ENCODE measurements around the gene TXNRD1. TPM values are rescaled to one million over a fixed set of nuclear protein-coding genes. Genes with fewer than 3 reads are reported as not detected.
"Not testable (repeated sequence)": the region's sequence is repeated elsewhere in the genome, so short reads cannot be mapped to it uniquely, and the experiment has no call there.

Gene TXNRD1
- total RNA-seq, 1 donor from 2014 or later, result 45.5 TPM

GRCh38 chr12:104304261-104305009, 88.9 kb downstream of the TXNRD1 start:
- no peak for DNase-seq (ENCODE audit: low spot score)

DNA sequence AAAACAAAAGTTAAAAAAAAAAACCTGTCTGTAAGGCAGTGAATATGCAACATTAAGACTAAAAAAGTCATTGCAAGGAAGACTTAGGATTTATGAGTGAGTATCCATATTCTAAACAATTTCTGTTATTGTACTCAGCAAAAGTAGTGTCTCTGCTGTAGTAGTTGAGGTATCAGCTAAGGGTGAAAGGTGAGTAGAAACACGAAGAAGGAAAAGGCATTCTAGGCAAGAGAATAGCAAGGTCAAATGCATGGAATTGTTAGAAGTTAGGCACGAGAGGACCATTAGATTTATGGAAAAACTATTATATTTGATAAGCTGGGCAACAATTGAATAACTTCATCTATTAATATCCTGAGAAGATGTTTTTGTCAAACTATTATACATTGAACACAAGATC, 89.8 kb downstream of the TXNRD1 start:
- DNase-seq (ENCODE audit: low spot score), result no peak

- no peak for DNase-seq (ENCODE audit: low spot score)
These were observed 90.8 kb downstream of the TXNRD1 start for GRCh38 chr12:104306376-104306775.

DNA sequence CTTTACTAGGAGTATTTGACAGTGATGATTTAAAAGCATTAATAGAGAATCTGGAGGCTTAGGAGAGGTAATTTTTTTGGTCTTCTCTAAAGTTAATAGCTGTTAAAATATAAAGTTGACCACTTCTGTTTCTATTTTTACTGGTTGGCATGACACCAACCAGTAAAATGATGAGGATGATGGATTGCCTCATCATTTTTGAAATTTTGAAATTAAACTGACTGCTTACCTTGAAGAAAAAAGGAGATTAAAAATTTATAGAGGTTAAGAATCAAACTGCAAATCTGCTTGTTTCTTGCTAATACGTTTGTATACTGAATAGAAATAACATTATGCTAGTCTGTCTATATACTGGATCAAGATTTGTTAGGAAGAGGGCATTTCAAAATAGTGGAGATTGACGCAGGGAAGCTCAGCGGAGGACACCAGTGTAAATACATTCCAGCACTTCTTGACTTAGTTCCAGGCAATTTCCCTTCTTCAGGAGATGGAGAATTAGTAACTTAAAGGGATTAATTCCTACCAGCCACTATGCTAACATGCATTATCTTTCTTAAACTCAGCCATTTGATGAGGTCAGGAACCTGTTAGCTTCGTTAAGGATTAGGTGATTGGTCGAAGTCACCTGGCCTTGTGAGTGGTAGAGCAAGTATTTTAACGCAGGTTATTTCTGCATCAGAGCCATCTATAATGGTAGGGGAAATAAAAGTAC, 91.5 kb downstream of the TXNRD1 start:
- no peak for DNase-seq (ENCODE audit: low spot score)

- no peak for DNase-seq (ENCODE audit: low spot score)
These were observed 92.0 kb downstream of the TXNRD1 start for GRCh38 chr12:104307655-104308000.

- DNase-seq (ENCODE audit: low spot score), result no peak
These were observed 93.9 kb downstream of the TXNRD1 start for GRCh38 chr12:104309446-104309993.

DNA sequence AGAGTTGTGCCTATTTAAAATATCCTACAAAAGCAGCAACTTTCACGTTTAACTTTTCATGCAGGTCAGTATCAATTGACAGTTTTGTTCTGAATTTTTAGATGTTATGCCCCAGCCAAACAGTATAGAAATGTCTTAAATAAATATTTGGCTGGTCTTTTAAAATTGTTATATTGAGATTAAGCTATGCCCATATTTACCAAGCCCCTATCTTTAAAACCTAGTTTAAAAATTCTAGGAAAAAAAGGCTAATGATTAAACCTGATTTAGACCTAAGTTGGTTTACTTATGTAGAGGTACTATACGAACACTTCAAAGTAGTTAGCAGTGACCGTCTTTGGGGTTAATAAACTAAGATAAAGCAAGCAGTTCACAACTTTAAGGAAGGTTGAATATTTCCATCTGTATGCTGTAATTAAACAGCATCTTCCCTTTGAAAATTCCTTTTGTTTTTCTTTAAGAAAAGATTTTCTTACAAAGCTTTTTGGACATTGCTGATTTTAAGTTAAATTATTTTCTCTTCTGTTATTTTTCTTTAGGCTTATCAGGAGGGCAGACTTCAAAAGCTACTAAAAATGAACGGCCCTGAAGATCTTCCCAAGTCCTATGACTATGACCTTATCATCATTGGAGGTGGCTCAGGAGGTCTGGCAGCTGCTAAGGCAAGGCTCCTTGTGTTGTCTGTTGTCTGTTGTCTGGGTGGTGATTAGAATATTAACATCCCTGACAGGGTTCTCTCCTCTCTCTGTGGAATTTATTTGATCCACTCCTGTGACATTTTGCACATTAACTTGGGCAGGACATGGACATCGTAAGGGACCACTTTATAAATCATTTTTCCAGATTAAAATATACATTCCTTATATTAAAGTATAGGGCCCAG, 95.4 kb downstream of the TXNRD1 start:
- DNase-seq (ENCODE audit: low spot score), result no peak

DNA sequence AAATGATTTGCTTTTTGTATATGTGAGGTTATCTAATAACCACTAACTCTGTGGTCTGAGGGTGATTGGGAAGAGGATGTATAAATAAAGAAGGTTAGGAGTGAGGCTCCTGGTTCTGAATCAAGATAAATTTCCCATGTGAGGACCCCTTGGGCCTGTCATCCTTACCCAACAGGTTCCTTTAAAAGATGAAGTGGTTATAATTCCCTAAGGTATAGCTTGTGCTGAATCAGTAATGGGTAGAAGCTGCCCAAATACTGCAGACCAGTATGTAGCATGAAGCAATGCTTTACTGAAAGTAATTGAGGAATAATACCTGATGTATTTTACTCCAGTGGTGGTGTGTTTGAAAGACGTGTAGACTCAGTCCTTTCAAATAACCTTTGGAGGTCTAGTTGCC, 96.6 kb downstream of the TXNRD1 start:
- DNase-seq (ENCODE audit: low spot score), result no peak

GRCh38 chr12:104312654-104313053, 97.1 kb downstream of the TXNRD1 start:
- no peak for DNase-seq (ENCODE audit: low spot score)

- no peak for DNase-seq (ENCODE audit: low spot score)
These were observed 98.1 kb downstream of the TXNRD1 start for GRCh38 chr12:104313568-104314241.

GRCh38 chr12:104314242-104314614, 98.6 kb downstream of the TXNRD1 start:
- no peak for DNase-seq (ENCODE audit: low spot score)

DNA sequence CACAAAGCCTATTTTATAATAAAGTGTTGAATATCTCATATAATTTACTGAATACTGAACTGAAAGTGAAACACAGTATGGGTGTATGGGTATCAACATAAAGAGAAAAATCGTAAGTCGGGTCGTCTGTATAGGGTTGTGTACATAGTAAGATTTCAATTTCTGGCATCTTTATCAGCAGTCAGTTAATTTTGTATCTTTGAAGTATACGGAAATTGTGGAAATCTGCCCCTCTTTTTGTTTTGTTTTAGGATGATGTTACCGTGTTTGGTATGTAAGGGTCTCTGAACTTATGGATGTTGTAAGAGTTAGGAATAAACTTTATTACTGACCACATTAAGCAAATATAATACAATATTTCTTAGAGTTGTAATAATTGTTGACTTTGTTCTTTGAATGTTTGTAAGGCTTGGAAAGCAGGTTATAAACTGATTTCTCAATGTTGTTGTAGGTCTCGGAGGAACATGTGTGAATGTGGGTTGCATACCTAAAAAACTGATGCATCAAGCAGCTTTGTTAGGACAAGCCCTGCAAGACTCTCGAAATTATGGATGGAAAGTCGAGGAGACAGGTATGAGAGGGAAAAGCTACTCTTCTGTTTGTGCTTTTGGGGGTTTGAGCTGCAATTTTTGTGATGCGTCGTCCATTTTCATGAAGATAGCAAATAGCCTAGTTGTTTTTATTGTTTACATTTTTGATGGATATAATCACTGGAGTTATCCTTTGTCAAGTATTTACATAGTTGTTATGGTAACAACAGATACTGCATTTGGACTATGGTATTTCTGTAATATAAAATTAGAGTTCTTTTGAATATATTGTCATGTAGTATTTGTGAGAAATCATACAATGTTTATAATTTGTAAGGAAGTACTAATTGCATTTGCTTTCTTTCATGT, 100.0 kb downstream of the TXNRD1 start:
- DNase-seq (ENCODE audit: low spot score), result no peak

DNA sequence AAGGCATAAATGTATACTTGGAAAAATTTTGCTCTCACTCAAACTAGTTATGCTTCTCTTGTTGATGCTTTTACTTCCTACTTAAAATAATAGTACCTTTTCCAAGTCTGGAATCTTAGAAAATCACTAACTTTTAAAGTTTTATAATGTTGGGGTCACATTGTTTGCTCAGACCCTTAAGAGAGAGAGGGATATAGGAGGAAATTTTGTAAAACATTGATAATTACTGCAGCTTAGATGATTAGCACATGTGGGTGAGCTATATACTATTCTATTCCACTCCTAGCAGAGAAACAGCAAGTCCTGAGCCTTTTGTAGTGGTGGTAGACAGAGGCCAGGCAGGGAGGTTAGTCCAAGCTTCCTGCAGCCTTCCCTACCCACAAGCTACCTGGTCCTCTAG, 101.4 kb downstream of the TXNRD1 start:
- no peak for DNase-seq (ENCODE audit: low spot score)

- DNase-seq (ENCODE audit: low spot score), result no peak
These were observed 102.1 kb downstream of the TXNRD1 start for GRCh38 chr12:104317538-104318210.

DNA sequence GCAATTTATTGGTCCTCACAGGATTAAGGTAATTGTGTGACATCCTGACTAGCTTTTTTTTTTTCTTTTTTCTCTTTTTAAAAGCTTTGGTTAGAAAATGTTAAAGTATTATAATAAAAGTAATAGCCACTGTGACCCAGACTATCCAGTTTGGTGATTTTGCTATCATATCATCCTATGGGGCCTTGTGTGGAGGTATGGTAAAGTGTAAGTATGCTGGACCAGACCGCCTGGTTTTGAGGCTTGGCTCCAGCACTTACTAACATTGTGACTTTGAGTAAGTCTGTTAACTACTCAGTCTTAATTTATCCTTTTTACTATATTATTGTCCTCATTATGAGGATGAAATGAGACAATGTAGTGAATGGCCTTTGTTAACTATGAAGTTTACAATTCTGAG, 103.4 kb downstream of the TXNRD1 start:
- DNase-seq (ENCODE audit: low spot score), result no peak

DNA sequence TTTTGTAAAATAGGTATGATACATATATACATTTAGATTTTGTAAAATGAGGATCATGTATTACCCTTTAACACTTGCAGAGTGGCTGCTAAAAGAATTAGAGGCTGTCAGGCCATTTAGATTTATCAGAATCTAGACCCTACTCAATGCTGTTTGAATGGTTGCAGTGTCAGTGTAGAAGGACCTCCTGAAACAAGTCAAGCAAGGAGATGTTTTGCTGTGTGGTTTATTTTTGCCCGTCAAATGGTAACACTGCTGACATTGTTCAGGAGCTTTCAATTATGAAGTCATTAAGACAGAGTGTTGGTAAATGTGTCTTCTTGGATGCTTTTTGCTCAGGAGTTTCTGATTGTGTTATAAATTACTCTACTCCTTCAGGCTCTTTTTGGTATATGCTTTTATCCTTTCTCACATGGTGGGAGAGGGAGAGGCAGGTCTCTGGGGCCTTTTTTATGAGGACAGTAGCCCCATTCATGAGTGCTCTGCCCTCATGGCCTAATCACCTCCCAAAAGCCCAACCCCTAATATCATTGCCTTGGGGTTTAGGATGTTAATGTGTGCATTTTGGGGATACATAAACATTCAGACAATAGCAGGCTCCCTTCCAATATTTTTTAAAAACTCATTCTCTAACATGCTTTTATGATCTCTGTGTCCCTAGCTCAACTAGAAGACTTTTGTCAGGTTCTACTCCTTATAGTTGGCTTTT, 104.5 kb downstream of the TXNRD1 start:
- no peak for DNase-seq (ENCODE audit: low spot score)

- DNase-seq (ENCODE audit: low spot score), result no peak
These were observed 105.0 kb downstream of the TXNRD1 start for GRCh38 chr12:104320627-104321024.

DNA sequence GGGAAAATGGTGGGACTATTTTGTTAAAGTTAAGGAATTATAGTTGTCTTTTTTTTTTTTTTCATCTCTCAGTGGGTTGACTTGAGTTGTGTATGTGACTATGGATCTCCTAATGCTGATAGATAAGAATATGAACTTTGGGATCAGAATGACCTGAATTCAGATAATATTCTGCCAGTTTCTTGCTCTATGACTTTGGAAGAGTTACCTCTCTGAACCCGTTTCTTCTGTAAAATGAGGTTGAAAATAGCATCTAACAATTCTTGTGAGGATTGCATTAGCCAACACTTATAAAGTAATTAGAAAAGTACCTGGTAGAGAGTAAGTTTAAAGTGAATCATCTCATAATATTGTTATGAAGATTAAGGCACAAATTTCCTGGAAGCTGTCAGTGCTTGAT, 106.4 kb downstream of the TXNRD1 start:
- no peak for DNase-seq (ENCODE audit: low spot score)

DNA sequence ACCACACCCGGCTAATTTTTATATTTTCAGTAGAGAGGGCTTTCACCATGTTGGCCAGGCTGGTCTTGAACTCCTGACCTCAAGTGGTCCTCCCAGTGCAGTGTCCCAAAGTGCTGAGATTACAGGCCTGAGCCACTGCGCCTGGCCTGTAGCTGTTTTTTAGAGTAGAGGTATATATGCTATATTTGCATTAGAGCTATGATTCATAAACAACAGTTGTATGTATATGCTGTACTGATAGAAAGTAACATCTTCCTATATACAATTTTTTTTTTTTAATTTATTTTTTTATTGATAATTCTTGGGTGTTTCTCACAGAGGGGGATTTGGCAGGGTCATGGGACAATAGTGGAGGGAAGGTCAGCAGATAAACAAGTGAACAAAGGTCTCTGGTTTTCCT, 107.0 kb downstream of the TXNRD1 start:
- DNase-seq (ENCODE audit: low spot score), result not testable (repeated sequence)

Data from ureter (tissue), 1 donor.